ENCODE measurements around the gene RHOF. TPM values are rescaled to one million over a fixed set of nuclear protein-coding genes. Genes with fewer than 3 reads are reported as not detected.

Gene RHOF
- total RNA-seq, 1 experiment from 2014 or later: 29.1 TPM

DNA sequence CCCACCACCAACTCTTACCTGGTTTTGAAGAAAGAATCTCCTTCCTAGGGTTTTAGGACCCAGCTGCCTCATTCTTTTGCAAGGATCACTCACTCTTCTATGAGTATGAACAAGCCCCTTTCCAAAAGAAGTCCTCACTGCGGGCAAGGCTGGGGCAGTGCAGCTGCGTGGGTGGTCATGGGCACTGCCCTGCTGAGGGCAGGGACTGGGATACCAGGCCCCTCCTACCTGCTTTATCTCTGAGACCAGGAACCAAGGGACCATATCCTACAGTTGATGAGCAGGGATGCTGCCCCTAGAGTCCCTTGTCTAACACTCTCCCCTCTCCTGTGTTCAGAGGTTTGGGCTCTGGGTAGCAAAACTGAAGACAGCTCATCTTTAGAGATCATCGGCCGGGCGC lies 44.6 kb upstream of the RHOF start:
- no peak overlapping the region for H3K56ac ChIP-seq (ENCODE audit: insufficient read length, low read depth, low read length)
- H3K79me1 ChIP-seq (ENCODE audit: insufficient read depth, low read depth, low read length, poor library complexity, severe bottlenecking): no peaks in the 10 kb centered on the region
- no peak overlapping the region for H2BK120ac ChIP-seq (ENCODE audit: low read depth, low read length, poor library complexity, severe bottlenecking)
- no CpG with 5 or more reads among the region's 5 CpGs for WGBS (ENCODE audit: extremely low coverage, insufficient read length, low lambda C conversion rate)
- no peak overlapping the region for H2BK5ac ChIP-seq (ENCODE audit: insufficient read length, low read length)
- H3K27ac ChIP-seq (ENCODE audit: insufficient read length, low read depth, low read length): no peak overlapping the region
- H3K9ac ChIP-seq (ENCODE audit: extremely low read depth, insufficient read length, low read length): no peak overlapping the region
- Mint-ChIP-seq H3K27me3 (ENCODE audit: low read depth) (peaks cover 15% of the 10 kb centered on the region), H3K4me3 (no peak overlapping the region), H3K27ac (no peak overlapping the region), H3K9me3 (no peaks in the 10 kb centered on the region; a peak in 2 of 5 replicates), H3K4me1 (peaks cover 5 to 13% of the 10 kb centered on the region in 2 experiments), H3K36me3 (ENCODE audit: insufficient read depth in 1 of 3, low read depth in 3 of 3) (no peaks in the 10 kb centered on the region)
- H2BK15ac ChIP-seq (ENCODE audit: low read depth, low read length): no peak overlapping the region
- H3K23me2 ChIP-seq (ENCODE audit: insufficient read length, low read depth, low read length, poor library complexity, severe bottlenecking): no peaks in the 10 kb centered on the region
- no peak overlapping the region for H2AK5ac ChIP-seq (ENCODE audit: insufficient read length, low read length)
- no peak overlapping the region for H3K4me2 ChIP-seq (ENCODE audit: insufficient read depth, insufficient read length, low read length)
- peaks cover 3% of the 10 kb centered on the region for H4K20me1 ChIP-seq (ENCODE audit: control insufficient read depth, insufficient read depth, insufficient read length)
- H3K9me3 ChIP-seq (ENCODE audit: control insufficient read depth, low read depth, low read length): no peaks in the 10 kb centered on the region
- no peak overlapping the region for H3K23ac ChIP-seq (ENCODE audit: insufficient read length, low read depth, low read length)
- H2AFZ ChIP-seq (ENCODE audit: low read length): no peak overlapping the region
- H3T11ph ChIP-seq (ENCODE audit: low read length): no peak overlapping the region
- no peak overlapping the region for H3K14ac ChIP-seq (ENCODE audit: insufficient read depth, low read length)
- H4K8ac ChIP-seq (replicated peaks; ENCODE audit: insufficient read length, low read depth, low read length): no peak overlapping the region
- H3K79me2 ChIP-seq (ENCODE audit: insufficient read depth, low read length): no peaks in the 10 kb centered on the region
- no peak overlapping the region for H3K4ac ChIP-seq (ENCODE audit: low read depth, low read length)
- H4K5ac ChIP-seq (ENCODE audit: insufficient read length, low read depth, low read length): no peak overlapping the region
- no peak overlapping the region for H3K18ac ChIP-seq (ENCODE audit: insufficient read length, low read depth, low read length)
- no peaks in the 10 kb centered on the region for H3K27me3 ChIP-seq (ENCODE audit: insufficient read depth, low read length)
- H4K91ac ChIP-seq (ENCODE audit: insufficient read length, low read depth, low read length): no peak overlapping the region
- no peak for TF ChIP-seq CTCF (conservative IDR thresholded peaks at IDR 0.05)
- no peak overlapping the region for H2BK20ac ChIP-seq (ENCODE audit: low read depth, low read length, poor library complexity, severe bottlenecking)
- H2BK12ac ChIP-seq (ENCODE audit: insufficient read length, low read depth, low read length): no peak overlapping the region
- DNase-seq: peak; percentile 33
- H3K4me1 ChIP-seq (ENCODE audit: insufficient read depth, low read length): no peaks in the 10 kb centered on the region
